Cerebellar nuclear complex (tissue), 1 donor: ENCODE measurements around the gene HGS.
"Not testable (repeated sequence)": the region's sequence is repeated elsewhere in the genome, so short reads cannot be mapped to it uniquely, and the experiment has no call there.

Experiments used
- DNase-seq, 2 experiments: peaks; one replicate each; lab custom pipeline; 2025; lab: John Stamatoyannopoulos, UW

Gene HGS

DNA sequence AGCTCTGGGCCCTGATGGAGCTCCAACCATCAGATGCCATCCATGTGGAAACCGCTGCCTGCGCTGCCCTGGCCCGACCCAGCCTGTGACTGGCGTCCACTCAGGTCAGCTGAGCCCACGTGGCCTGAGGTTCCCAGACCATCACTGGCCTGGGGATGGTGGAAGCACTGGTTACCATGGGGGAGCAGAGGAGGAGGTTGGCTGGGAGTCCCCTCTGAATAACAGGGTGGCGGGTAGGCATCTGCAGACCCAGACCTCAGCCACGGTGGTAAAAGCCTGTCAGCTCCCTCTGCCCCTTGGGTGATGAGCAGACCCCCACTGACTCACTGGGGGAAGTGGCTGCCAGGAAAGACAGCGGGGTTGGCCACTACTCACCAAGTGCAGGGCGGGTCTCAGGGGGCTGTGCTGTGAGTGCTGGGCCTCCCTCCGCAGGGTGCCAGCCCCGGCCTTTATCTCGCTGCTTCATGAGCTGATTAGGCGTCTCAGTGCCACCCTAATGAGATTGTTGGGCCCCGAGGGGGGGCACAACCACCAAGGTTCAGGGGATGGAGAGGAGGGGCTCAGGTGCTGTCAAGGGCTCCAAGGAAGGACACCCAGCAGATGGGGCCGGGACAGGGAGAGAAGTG lies 27.6 kb upstream of the HGS start, which contains the start of gene PDE6G:
TSS of gene PDE6G (minus strand) at position 425 of the 626 bp plus-strand sequence. CDS start 3,237 bp downstream, outside the sequence.
- no peak for DNase-seq

DNA sequence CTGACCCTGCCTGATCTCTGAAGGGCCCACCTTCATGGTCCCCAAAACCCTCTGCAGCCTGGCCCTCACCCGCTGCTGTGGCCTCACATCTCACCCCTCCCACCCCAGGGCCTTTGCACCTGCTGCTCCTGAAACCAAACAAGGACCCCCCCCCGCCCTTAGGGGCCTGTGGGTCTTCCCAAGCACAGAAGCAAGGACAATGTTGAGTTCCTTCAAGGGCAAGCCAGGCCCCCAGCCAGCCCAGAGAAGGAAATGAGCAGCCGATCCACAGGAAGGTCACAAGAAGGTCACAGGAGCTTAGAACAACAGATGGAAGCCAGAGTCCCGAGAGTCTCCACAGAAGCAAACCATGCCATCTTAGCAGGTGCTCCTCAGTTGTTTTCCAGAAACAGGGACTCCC lies 27.0 kb upstream of the HGS start:
- DNase-seq, result no peak

GRCh38 chr17:81659038-81659437 lies 24.8 kb upstream of the HGS start:
- DNase-seq, result no peak

DNA sequence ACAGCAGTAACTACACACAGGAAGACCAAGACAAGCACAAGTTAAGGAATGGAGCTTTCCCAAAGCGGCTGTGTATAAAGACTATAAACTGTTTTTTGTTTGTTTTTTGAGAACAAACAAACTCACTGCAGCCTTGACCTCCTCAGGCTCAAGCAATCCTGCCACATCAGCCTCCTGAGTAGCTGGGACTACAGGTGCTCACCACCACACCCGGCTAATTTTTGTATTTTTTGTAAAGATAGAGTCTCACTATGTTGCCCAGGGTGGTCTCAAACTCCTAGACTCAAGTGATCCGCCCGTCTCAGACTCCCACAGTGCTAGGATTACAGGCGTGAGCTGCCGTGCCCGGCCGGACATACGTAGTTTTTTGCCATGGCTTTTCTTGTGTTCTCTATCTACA lies 23.4 kb upstream of the HGS start:
- no peak for DNase-seq

- no peak for DNase-seq
Observed at GRCh38 chr17:81662002-81662401, 21.8 kb upstream of the HGS start.

GRCh38 chr17:81664051-81664470 lies 19.8 kb upstream of the HGS start:
- DNase-seq, result no peak

DNA sequence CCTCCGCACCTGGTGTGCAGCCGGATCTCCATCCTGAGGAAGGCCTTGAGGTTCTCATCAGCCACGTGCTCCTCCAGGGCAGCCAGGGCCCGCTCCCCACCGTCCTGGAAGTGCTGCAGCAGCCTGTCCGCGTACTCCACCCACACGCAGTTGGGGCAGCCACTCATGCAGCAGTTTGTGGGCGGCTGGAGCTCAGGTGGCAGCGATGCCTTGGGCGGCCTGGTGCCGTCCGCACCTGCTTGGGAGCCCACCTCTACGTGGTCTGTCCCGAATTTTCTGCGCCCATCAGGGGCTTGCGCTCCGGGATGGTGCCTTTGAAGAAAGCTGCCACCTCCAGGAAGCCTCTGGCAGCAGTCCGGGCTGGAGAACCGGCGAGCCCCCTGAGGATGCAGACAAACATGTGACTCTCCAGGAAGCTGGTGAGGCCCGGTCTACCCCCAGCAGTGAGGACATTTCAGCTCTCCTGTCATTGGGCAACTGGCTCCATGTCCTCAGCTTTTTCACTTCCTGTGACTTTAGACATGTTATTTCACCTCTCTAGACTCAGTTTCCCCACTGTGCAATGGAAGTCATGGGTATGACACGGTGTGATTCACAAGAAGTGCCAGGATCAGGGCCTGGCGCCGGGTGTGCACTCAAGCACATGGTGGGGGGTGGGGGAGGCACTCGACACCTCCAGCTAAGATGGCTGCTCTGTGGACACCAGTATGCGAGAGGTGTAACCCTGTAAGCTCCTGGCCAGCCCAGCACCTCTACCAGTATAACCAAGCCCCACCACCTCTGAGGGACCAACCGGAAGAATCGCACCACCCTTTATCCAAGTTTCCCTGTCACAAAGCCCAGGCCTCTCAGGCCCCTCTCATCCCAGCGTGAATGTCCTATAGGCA lies 18.4 kb upstream of the HGS start:
- no peak for DNase-seq

DNA sequence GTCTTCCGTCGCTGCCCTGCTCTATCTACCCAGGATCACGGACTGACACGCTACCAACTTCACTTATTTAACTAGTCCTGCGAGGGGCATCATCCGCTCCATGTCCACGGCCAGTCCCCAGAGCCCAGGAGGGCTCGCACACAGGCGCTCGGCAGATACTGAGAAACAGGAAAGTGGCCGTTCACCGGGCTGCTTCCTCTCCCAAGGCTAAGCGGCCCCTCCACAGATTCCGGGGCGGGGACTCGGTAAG lies 17.8 kb upstream of the HGS start:
- DNase-seq, result no peak

DNA sequence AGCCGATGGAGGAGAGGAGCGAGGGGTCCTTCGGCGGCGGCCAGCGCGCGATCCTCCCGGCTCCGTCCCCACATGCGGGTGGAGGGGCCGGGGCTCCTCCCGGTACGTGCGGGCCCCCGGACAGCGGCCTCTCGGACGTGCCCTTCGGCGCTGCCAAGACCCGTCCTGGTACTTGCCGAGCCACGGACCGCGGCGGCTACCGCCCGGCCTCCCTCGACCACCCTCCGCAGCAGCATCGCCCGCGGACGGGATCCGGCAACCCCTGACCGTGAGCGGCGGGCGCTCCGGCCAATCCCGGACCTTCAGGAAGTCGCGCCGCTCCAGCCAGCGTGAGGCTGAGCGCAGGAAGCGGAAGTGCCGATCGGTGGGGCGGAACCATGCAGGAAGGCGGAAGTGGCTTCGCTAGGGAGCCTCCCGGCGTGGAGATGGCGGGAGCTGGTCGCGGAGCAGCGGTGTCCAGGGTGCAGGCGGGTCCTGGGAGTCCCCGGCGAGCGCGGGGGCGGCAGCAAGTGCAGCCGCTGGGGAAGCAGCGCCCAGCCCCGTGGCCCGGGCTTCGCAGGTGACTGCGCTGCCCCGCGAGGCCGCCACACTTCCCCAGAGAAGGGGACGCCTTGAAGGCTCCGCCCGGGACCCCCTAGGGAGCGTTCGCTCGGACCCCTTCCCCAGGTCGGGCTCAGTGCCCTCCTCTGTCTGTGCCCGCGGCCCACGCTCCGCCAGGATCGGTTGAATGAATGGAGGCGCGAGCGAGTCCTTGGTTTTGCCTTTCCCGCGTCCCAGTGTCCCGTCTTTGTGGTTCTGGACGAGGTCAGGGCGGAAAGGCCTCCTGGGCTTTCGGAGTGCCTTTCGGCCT lies 17.2 kb upstream of the HGS start, which contains the start of the genes CCDC137 and OXLD1:
TSS of gene CCDC137 (plus strand) at position 396 of the 850 bp plus-strand sequence. CDS start at position 426, 30 bp downstream.
TSS of gene OXLD1 (minus strand) at position 264 of the 850 bp plus-strand sequence. CDS start at position 236, 28 bp downstream.
- peak in 1 of 2 experiments; percentile 90 for DNase-seq

DNA sequence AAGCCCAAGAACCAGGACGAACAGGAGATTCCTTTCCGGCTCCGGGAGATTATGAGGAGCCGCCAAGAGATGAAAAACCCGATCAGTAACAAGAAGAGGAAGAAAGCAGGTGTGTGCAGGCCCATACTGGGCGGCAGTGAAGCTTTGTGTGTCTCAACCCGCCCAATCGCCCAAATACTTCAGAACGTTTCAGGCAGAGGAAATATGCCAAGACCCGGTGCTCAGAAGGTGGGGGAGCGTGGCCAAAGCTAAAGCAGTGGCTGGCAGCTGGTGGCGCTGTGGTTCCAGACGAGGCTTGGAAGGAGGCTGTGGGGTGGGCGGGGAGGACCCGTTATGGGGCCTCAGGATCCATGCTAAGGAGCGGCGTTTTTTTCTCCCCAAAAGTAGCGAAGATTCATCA lies 16.1 kb upstream of the HGS start:
- DNase-seq, result no peak

DNA sequence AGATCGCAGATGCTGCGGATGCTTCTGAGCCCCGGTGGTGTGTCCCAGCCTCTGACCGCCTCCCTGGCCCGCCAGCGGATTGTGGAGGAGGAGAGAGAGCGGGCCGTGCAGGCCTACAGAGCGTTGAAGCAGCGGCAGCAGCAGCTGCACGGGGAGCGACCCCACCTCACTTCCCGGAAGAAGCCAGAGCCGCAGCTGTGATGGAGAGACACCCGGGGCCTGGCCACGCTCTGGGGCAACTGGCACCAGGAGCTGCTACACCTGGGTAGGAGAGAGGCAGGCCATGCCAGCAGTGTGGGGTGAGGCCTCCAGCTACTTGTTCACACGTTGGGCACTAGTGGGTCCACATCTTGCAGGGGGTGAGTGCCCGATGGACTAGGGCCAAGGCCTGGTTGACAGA lies 11.3 kb upstream of the HGS start:
- DNase-seq, result no peak

- no peak for DNase-seq
Observed at GRCh38 chr17:81672954-81673353, 10.9 kb upstream of the HGS start.

- DNase-seq, result no peak
Observed at GRCh38 chr17:81673561-81674258, 10.1 kb upstream of the HGS start.

DNA sequence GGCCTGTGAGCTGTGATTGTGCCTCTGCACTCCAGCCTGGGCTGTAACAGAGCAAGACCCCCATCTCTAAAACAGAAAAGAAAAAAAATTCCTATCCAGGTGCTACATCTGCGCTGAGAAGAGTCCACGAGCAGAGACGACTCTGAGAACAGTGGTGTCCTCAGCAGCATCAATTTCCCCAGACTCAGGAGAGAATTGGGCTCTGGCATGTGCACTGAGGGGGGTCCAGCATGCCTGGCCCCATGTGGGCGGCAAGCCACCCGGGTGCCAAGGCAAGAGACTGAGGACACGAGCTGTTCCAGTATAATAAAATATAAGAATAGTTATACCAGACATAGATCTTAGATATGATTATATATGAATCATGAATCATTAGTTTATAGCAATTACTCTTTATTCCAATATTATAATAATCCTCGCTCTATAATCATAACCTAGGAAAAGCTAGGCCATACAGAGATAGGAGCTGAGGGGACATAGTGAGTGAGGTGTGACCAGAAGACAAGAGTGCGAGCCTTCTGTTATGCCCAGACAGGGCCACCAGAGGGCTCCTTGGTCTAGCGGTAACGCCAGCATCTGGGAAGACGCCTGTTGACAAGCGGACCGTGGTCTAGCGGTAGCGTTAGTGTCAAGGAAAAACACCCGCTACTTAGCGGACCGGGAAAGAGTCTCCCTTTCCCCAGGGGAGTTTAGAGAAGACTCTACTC lies 8.1 kb upstream of the HGS start:
- not testable (repeated sequence) for DNase-seq

- DNase-seq, result no peak
Observed at GRCh38 chr17:81676906-81677305, 6.9 kb upstream of the HGS start.

- DNase-seq, result no peak
Observed at GRCh38 chr17:81680150-81680549, 3.7 kb upstream of the HGS start.

- no peak for DNase-seq
Observed at GRCh38 chr17:81681672-81682071, 2.1 kb upstream of the HGS start.

DNA sequence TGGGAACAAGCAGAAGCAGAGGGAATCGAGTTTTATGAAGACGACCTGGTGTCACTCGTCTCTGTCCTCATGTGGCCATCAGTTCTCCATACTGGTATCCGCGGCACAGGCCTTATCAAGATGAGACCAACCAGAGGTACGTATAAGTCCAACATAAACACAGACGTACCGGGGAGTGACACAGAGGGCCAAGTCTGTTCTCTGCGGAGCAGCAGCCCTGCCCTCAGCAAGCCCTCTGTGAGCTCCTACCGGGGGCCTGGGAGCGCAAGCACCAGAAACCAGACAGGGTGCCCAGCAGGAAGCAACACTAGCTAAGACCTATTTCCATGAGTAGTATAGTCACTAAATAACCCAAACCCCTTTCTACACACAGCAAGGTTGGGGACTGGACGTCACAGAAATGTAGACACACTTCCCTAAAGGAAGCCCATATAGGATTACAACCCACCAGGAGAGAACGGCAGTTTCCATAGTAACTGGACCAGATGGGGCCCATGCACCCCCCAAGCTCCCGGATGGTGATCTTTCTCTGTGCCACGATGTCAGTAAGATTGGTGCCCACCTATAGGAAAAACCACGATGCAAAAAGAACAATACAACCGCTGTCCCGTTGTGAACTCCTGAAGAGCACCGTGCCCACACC lies 1.1 kb upstream of the HGS start:
- DNase-seq, result no peak

- no peak for DNase-seq
Observed at GRCh38 chr17:81683208-81683583, 615 bp upstream of the HGS start.

GRCh38 chr17:81684442-81684911 lies 666 bp downstream of the HGS start:
- no peak for DNase-seq

DNA sequence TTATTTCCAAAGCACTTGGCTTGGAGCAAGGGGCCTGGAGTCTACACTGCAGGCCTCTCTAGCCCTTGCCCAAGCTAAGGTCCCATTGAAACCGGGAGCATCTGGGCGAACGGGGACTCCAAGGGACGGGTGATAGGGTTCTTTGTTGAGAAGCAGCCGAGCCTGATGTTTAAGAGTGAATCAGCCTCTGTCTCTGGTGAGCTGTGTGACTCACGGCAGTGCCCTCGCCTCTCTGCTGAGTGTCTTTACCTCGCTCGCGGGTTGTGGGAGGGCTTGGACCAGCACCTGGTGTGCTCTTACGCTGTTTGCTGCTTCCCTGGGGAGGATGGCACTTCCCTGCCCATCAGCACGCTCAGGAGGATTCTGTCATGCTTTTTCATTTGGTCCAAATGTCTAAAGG lies 1.3 kb downstream of the HGS start:
- DNase-seq, result no peak
